ENCODE measurements around the gene C5orf15.

DNA sequence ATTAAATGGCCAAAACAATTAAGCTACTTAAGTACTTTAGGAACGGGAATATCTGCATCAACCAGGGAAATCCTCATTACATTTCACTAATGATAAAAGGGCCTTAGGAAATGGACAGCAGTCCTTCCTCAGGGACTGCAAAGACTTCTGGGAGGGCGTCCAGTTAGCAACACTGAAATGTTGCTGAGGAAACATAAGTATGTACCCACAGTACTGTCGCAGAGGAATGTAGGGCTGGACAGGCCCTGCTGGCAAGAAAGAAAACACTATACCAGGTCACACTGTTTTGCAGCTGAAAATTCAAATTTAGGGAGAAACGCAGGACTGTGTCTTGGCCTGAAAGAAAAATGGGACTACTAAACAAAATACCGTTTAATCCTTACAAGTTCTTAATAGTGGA, 1.3 kb downstream of the C5orf15 start:
- no peak for TF ChIP-seq RAD21 (IDR thresholded peaks at IDR 0.05; ENCODE audit: low read depth)
- no peak for TF ChIP-seq CEBPB (IDR thresholded peaks at IDR 0.05)
